Peyer's patch (tissue), 4 donors: ENCODE data around the gene ADH7. TPM values are rescaled to one million over a fixed set of nuclear protein-coding genes. Genes with fewer than 3 reads are reported as not detected.

Experiments used
- DNase-seq, 3 donors: peaks; one replicate each; pipeline ENCODE4 v3.0.0-alpha.2; 2017 to 2019
- H3K27ac ChIP-seq, 4 donors: fragments of 200-600 bp; sonication (generic); one replicate each; pipeline ENCODE4 v1.5.1; 2016 to 2019
- H3K27me3 ChIP-seq, 2 donors: fragments of 200-600 bp; sonication (generic); one replicate each; pipeline ENCODE4 v1.5.1; 2019
- H3K36me3 ChIP-seq, 3 donors: fragments of 200-600 bp; sonication (generic); one replicate each; pipeline ENCODE4 v1.5.1; 2016 to 2019
- H3K4me1 ChIP-seq, 4 donors: fragments of 200-600 bp; sonication (generic); one replicate each; pipeline ENCODE4 v1.5.1; 2016 to 2019
- H3K4me3 ChIP-seq, 4 donors: fragments of 200-600 bp; sonication (generic); 1 replicate in 3 of 4; 2 replicates in 1 of 4; pipeline ENCODE4 v1.5.1; 2016 to 2019; ENCODE audit warnings: mild to moderate bottlenecking in 1 of 4
- H3K9me3 ChIP-seq, 4 donors: fragments of 200-600 bp; sonication (generic); one replicate each; pipeline ENCODE4 v1.5.1; 2016 to 2019; ENCODE audit warnings: mild to moderate bottlenecking in 1 of 4
- CTCF ChIP-seq, 6 experiments: fragments of 450-650 bp in 4 of 6; fragments of 200-600 bp in 2 of 6; sonication (generic) in 1 of 6; IDR thresholded peaks; one replicate each; pipeline ENCODE4 v1.5.1; 2017 to 2019; ENCODE audit warnings: antibody characterized with exemption in 6 of 6, mild to moderate bottlenecking in 3 of 6, moderate library complexity in 1 of 6
- POLR2A ChIP-seq, 2 donors: fragments of 450-650 bp; IDR thresholded peaks; one replicate each; pipeline ENCODE4 v1.5.1; 2017; ENCODE audit warnings: antibody characterized with exemption in 2 of 2, mild to moderate bottlenecking in 2 of 2, moderate library complexity in 2 of 2
- total RNA-seq, 4 donors: library from RNA; depleted of rRNA; stranded (reverse); fragments of >200 nt; gene quantifications; one replicate each; pipeline ENCODE4 v1.1.0, GENCODE V29; 2016

ADH7 gene
- total RNA-seq, 4 donors from 2014 or later: not detected

- H3K4me3 ChIP-seq: no peak overlapping the region
- peaks cover 0 to 6% (median 0%) of the 10 kb centered on the region in 4 donors for H3K4me1 ChIP-seq
- no peak for TF ChIP-seq CTCF (IDR thresholded peaks at IDR 0.05)
- TF ChIP-seq POLR2A (IDR thresholded peaks at IDR 0.05): no peak
- no peaks in the 10 kb centered on the region for H3K36me3 ChIP-seq
- no peaks in the 10 kb centered on the region for H3K27me3 ChIP-seq
- H3K27ac ChIP-seq: no peak overlapping the region
- no peak for DNase-seq
- no peaks in the 10 kb centered on the region for H3K9me3 ChIP-seq
These were observed 20.7 kb downstream of the ADH7 start for GRCh38 chr4:99414401-99414800.

DNA sequence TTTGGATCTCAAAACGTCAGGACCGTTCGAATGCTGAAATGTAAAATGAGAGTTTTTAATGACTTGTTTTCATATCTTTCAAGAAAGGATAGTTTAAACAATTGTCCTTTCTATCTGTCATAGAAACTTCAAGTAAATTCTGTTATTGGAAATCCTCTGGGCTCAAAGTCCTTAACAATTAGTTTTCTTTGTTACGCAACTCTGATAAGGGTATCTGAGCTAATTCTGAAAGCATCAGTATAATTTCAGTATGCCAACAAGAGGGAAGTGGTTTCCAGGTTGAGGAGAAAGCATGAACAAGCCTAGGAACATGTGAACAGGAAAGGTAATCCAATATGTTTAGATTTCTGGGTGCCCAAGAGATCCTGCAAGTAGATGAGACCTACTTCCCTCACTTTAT lies 22.0 kb downstream of the ADH7 start:
- Histone ChIP-seq H3K27me3 (no peaks in the 10 kb centered on the region), H3K9me3 (no peaks in the 10 kb centered on the region), H3K4me3 (no peak overlapping the region), H3K4me1 (peaks cover 0 to 6% (median 0%) of the 10 kb centered on the region in 4 donors), H3K27ac (no peak overlapping the region), H3K36me3 (no peaks in the 10 kb centered on the region)
- no peak for DNase-seq
- TF ChIP-seq CTCF (IDR thresholded peaks at IDR 0.05) (no peak), POLR2A (IDR thresholded peaks at IDR 0.05) (no peak)

GRCh38 chr4:99411041-99411440 lies 24.1 kb downstream of the ADH7 start:
- no peak overlapping the region for H3K27ac ChIP-seq
- TF ChIP-seq CTCF (IDR thresholded peaks at IDR 0.05) (no peak), POLR2A (IDR thresholded peaks at IDR 0.05) (no peak)
- no peaks in the 10 kb centered on the region for H3K27me3 ChIP-seq
- DNase-seq: no peak
- no peaks in the 10 kb centered on the region for H3K36me3 ChIP-seq
- peaks cover 0 to 6% (median 0%) of the 10 kb centered on the region in 4 donors for H3K4me1 ChIP-seq
- H3K4me3 ChIP-seq: no peak overlapping the region
- H3K9me3 ChIP-seq: no peaks in the 10 kb centered on the region

DNA sequence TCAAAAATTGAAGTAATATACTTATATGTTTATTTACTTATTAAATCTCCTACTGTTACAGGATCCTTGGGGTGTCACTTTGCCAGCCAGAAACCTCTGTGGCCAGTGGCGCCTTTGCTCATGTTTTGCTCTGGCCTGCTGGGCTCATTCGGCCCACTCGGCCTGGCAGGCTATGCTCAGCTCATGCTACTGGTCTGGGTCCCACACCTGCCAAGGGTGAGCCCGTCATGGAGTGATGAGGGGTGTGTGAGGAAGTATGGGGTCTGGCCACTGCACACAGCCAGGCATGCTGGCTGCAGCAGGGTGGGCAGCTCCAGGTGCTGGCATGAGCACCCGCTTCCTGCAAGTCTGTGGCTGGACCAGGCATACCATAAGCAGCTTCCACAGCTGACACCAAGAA lies 25.1 kb downstream of the ADH7 start:
- Histone ChIP-seq H3K4me3 (no peak overlapping the region), H3K4me1 (peaks cover 0 to 9% (median 0%) of the 10 kb centered on the region in 4 donors), H3K36me3 (no peaks in the 10 kb centered on the region), H3K9me3 (no peaks in the 10 kb centered on the region), H3K27ac (no peak overlapping the region), H3K27me3 (no peaks in the 10 kb centered on the region)
- no peak for DNase-seq
- TF ChIP-seq CTCF (IDR thresholded peaks at IDR 0.05): no peak
- TF ChIP-seq POLR2A (IDR thresholded peaks at IDR 0.05): no peak

DNA sequence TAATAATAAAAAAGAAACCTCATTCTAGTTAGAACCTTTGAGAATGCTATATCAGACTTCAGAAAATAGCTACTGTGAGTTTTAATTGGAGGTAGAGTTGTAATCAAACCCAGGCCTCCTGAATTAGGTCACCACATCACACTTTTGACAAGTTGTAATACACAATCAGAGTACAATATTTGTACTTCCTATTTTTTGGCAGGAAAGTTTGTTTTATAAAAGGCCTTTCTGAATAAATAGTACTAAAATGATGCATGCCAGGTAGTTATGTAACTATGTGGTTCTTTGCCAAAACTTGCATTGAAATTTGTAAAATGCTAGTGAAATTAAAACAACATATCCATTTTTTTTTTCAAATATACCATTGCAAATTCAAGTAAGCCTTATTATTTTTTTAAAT lies 26.8 kb downstream of the ADH7 start:
- H3K4me1 ChIP-seq: peaks cover 0 to 15% (median 0%) of the 10 kb centered on the region in 4 donors
- TF ChIP-seq POLR2A (IDR thresholded peaks at IDR 0.05): no peak
- TF ChIP-seq CTCF (IDR thresholded peaks at IDR 0.05): no peak
- H3K36me3 ChIP-seq: no peaks in the 10 kb centered on the region
- no peak overlapping the region for H3K27ac ChIP-seq
- no peak for DNase-seq
- no peaks in the 10 kb centered on the region for H3K27me3 ChIP-seq
- no peak overlapping the region for H3K4me3 ChIP-seq
- no peaks in the 10 kb centered on the region for H3K9me3 ChIP-seq
